HTERT RPE-1 (cell line): ENCODE data around the gene STRA6.

Experiments
- in situ Hi-C: fragments of 300-500 bp; cut with MboI; formaldehyde crosslinking; loops from 4 replicates; pipeline ENCODE4 v1.14.3; 2020; ENCODE audit warnings: low sequenced_read_pairs

STRA6 gene

DNA sequence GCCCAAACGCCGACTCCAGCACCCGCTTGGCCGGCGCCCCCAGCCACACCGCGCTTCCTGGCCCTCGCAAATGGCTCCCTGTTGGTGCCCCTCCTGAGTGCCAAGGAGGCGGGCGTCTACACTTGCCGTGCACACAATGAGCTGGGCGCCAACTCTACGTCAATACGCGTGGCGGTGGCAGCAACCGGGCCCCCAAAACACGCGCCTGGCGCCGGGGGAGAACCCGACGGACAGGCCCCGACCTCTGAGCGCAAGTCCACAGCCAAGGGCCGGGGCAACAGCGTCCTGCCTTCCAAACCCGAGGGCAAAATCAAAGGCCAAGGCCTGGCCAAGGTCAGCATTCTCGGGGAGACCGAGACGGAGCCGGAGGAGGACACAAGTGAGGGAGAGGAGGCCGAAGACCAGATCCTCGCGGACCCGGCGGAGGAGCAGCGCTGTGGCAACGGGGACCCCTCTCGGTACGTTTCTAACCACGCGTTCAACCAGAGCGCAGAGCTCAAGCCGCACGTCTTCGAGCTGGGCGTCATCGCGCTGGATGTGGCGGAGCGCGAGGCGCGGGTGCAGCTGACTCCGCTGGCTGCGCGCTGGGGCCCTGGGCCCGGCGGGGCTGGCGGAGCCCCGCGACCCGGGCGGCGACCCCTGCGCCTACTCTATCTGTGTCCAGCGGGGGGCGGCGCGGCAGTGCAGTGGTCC, 68.7 kb downstream of the STRA6 start:
- in situ Hi-C loops: no loop called here

DNA sequence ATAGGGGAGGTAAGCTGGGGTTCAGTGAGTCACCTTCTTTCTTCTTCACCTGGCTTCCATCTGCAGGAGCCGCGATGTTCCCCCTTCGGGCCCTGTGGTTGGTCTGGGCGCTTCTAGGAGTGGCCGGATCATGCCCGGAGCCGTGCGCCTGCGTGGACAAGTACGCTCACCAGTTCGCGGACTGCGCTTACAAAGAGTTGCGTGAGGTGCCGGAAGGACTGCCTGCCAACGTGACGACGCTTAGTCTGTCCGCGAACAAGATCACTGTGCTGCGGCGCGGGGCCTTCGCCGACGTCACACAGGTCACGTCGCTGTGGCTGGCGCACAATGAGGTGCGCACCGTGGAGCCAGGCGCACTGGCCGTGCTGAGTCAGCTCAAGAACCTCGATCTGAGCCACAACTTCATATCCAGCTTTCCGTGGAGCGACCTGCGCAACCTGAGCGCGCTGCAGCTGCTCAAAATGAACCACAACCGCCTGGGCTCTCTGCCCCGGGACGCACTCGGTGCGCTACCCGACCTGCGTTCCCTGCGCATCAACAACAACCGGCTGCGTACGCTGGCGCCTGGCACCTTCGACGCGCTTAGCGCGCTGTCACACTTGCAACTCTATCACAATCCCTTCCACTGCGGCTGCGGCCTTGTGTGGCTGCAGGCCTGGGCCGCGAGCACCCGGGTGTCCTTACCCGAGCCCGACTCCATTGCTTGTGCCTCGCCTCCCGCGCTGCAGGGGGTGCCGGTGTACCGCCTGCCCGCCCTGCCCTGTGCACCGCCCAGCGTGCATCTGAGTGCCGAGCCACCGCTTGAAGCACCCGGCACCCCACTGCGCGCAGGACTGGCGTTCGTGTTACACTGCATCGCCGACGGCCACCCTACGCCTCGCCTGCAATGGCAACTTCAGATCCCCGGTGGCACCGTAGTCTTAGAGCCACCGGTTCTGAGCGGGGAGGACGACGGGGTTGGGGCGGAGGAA, 69.6 kb downstream of the STRA6 start:
- in situ Hi-C loops: no loop called here

DNA sequence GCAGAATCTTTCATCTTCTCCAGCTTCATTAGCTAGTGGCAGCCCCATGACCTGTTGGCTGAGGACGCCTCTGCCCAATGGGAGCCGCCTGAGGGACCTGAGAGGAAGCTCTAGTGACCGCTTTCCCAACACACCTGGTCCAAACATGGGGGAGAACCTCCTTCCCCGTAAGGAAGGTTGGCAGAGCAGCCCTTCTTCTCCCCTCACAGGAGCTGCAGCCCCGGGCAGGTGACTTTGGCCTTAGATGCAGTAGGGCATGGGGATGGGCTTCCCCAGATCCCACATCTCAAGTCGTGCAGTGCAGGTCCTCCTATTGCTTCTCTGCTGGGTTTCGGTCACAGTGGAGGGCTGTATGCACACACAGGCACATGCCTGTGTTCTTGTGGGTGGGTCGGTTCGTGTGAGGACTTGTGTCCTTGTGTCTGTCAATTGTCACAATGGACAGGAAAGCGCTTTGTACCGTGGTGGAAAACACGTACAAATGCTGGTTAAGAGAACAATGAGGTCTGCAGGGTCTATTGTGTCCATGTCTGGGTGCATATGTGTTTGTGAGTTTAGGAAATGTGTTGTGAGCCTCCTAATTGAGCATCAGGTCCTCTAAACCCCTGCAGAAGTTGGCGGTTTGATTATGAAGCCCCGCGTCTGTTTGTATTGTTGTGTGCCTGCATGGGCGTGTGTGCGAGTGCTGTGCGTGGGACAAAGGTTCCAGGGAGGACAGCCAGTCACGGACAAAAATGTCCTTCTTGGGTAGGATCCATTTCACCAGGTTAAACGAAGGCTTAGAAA, 70.8 kb downstream of the STRA6 start:
- in situ Hi-C loops: no loop called here

DNA sequence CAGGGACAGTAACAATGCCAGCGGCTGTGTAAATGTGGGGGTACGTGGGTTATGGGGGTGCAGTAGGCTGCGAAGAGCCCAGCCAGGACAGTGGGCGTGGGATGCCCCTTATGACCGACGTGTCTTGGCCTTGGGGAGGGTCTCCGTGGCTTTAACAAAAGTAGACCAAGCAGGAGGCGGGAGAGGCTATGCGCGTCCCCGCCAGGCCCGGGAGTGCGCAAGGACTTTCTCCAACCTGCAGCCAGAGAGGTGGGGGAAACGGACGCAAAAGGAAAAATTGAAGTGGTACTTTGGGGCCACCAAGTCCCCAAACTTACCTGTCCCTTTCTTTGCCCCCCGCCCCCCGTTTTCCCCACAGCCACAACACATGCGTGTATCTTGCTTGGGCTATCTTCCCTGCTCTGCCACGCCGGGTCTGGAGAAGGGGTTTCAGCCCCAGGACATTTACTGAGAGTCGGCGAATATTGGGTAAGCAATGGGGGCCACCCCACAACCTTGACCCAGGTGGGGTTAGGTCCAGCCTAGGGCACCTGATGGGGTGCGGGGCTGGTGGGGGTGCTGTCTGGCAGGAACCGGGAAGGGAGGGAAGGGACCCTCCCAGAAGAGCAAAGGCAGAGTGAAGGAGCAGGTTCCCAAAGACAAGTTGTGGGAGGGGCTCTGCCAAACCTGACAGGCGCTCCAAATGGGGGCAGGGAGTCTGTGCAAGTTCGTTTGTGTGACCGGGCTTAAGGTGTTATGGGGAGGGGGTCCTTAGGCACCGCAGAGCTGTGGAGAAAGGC, 71.5 kb downstream of the STRA6 start:
- in situ Hi-C loops: no loop called here

DNA sequence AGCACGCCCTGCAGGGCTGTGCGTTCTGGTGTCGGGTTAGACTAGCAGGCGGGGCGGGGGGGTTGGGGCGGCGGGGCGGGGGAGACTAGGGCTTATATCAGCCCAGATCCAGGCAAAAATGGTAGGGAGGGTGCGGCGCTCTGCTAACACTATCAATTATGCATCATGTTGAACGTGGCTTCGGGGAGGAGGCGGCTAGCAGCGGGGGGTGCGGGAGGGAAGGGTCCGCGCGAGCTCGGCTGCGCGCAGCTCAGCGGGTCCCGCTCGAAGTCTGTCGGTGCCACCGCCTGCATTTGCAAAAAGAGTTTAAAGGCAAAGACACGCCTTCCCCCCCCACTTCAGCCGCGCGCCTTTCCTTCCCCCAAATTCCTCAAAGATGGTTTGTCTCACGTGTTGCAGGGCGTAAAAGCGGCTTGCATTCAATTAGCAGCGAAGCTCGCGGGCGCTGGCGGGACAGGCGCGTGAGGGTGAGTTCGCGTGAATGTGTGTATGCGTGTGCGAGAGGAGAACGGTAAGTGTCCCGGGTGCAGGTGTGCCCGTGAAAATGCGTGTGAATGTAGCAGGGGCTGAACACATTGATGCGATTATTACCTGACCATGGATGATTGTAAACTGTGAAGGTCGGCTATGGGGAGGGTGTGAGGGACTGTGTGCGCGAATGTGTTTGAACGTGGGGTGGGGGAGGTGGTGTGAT, 72.3 kb downstream of the STRA6 start, which contains the start of gene ISLR2:
ISLR2 (plus strand) TSS at position 432 of the 694 bp plus-strand sequence. CDS start 2,169 bp downstream, outside the sequence.
- in situ Hi-C loops: no loop called here

DNA sequence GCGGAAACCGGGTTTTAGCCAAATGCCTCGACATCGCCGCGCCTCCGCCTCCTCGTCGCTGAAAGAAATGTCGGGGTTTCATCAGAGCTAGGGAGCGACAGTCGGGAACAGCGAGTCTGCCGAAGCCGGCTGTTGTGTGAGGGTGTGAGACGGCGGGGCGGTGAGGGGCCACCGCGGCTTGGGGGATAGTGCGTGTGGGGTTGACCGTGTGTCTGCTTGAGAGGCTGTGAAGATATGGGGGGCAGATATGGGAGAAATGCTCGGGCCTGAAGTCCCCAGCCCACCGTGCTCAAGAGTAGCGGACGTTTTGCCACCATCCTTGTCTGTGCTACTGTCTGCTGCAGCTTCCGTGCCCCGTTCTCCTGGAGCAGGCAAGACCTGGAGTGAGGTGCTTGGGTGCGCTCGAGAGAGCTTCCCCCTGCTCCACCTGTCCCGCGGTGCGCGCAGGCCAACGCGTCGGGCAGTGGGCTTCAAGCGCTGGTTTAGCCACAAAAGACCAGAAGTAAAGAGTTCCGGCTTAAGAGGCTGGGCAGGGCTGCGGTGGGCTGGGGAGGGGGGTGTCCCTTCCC, 72.9 kb downstream of the STRA6 start:
- in situ Hi-C loops: no loop called here
